Natural killer cell (primary cell): Measurements from ENCODE around the gene UBE2D3. TPM values are rescaled to one million over a fixed set of nuclear protein-coding genes. Genes with fewer than 3 reads are reported as not detected.

Experiments used
- ATAC-seq, 3 donors: fragments of 150-1000 bp in 2 of 3; fragments of 200-7000 bp in 1 of 3; cut with Tn5 transposase; 1 replicate in 1 of 3; 2 replicates in 2 of 3; pipeline ENCODE4 v1.10.0; 2021; ENCODE audit warnings: mild to moderate bottlenecking in 2 of 3, moderate library complexity in 2 of 3
- DNase-seq, 2 donors: peaks; one replicate each; pipeline versions ENCODE4 v3.0.0 to v3.0.0-alpha.2; 2013 to 2021; ENCODE audit warnings: mixed read lengths in 1 of 2
- H3K27ac ChIP-seq: one replicate; pipeline ENCODE4 v1.5.1; 2013; ENCODE audit warnings: mild to moderate bottlenecking, low read length
- H3K27me3 ChIP-seq: one replicate; pipeline ENCODE4 v1.6.1; 2013; ENCODE audit warnings: low read length; ENCODE audit not compliant: control insufficient read depth, insufficient read depth
- H3K36me3 ChIP-seq: one replicate; pipeline ENCODE4 v1.6.1; 2013; ENCODE audit warnings: low read length; ENCODE audit not compliant: control insufficient read depth, insufficient read depth
- H3K4me1 ChIP-seq: one replicate; pipeline ENCODE4 v1.6.1; 2013; ENCODE audit warnings: low read length; ENCODE audit not compliant: control insufficient read depth, insufficient read depth
- H3K4me3 ChIP-seq: one replicate; pipeline ENCODE4 v1.5.1; 2013; ENCODE audit warnings: low read length
- H3K9me3 ChIP-seq: one replicate; pipeline ENCODE4 v1.6.1; 2013; ENCODE audit warnings: low read length; ENCODE audit not compliant: control insufficient read depth, insufficient read depth
- H3K27ac Mint-ChIP-seq, 2 donors: one replicate each; pipeline ENCODE4 v1.8.0; 2022; ENCODE audit warnings: mild to moderate bottlenecking in 2 of 2, mixed read lengths in 2 of 2, moderate library complexity in 1 of 2
- H3K27me3 Mint-ChIP-seq, 2 donors: one replicate each; pipeline ENCODE4 v1.8.0; 2022; ENCODE audit warnings: low read depth in 2 of 2, mixed read lengths in 2 of 2
- H3K36me3 Mint-ChIP-seq: one replicate; pipeline ENCODE4 v1.8.0; 2022; ENCODE audit warnings: mixed read lengths
- H3K4me1 Mint-ChIP-seq, 2 donors: one replicate each; pipeline ENCODE4 v1.8.0; 2022; ENCODE audit warnings: mixed read lengths in 2 of 2
- H3K4me3 Mint-ChIP-seq: one replicate; pipeline ENCODE4 v1.8.0; 2022; ENCODE audit warnings: mild to moderate bottlenecking, moderate library complexity, mixed read lengths
- H3K9me3 Mint-ChIP-seq, 2 donors: one replicate each; pipeline ENCODE4 v1.8.0; 2022; ENCODE audit warnings: mixed read lengths in 2 of 2
- WGBS: methylation state at CpG from one replicate; pipeline ENCODE4 v1.1.7; 2013; ENCODE audit warnings: missing lambda C conversion rate; ENCODE audit not compliant: insufficient coverage; 5-methylcytosine and 5-hydroxymethylcytosine counted together
- intact Hi-C: fragments of 100-400 bp; cut with micrococcal nuclease; formaldehyde crosslinking; loops from one replicate; pipeline ENCODE4 v1.14.2; 2022
- total RNA-seq, 4 donors: library from RNA; stranded (reverse); fragments of 120-200 nt in 1 of 4; gene quantifications; one replicate each; pipeline versions ENCODE4 v1.2.3 to v1.2.4, GENCODE V29; 2013 to 2022
- TF ChIP-seq, protein P1 (sequence below): fragments of 200-600 bp; IDR thresholded peaks from one replicate; pipeline ENCODE4 v1.8.0; 2022; ENCODE audit warnings: antibody characterized with exemption

UBE2D3 gene
- total RNA-seq, 3 donors from 2014 or later (not counting 1 experiment from before 2014, with no cell fraction given) = 527 to 624 (median 529) TPM

DNA sequence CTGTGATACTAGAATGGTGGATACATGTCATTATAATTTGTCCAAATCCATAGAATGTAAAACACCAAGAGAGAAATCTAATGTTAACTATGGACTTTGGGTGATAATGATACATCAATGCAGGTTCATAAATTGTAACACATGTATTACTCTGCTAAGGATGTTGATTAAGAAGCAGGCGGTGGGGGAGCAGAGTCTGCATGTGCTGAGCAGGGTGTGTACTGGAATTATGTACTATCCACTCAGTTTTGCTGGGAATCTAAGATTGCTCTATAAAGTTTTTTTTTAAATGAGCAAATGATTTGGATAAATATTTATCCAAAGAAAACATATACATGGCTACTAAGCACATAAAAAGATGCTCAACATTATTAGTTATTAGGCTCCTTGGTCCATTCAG lies 51.5 kb downstream of the UBE2D3 start:
- H3K9me3 ChIP-seq = no peaks in the 10 kb centered on the region
- intact Hi-C loops = no loop called here
- ATAC-seq (no peak), DNase-seq (no peak)
- Mint-ChIP-seq H3K4me1 (no peaks in the 10 kb centered on the region), H3K9me3 (no peaks in the 10 kb centered on the region), H3K27me3 (peaks cover 0 to 2% of the 10 kb centered on the region in 2 donors), H3K27ac (no peak overlapping the region), H3K4me3 (no peak overlapping the region), H3K36me3 (no peaks in the 10 kb centered on the region)
- WGBS = 100% methylated on average over 1 of the region's 1 CpG
- TF ChIP-seq, protein P1, sequence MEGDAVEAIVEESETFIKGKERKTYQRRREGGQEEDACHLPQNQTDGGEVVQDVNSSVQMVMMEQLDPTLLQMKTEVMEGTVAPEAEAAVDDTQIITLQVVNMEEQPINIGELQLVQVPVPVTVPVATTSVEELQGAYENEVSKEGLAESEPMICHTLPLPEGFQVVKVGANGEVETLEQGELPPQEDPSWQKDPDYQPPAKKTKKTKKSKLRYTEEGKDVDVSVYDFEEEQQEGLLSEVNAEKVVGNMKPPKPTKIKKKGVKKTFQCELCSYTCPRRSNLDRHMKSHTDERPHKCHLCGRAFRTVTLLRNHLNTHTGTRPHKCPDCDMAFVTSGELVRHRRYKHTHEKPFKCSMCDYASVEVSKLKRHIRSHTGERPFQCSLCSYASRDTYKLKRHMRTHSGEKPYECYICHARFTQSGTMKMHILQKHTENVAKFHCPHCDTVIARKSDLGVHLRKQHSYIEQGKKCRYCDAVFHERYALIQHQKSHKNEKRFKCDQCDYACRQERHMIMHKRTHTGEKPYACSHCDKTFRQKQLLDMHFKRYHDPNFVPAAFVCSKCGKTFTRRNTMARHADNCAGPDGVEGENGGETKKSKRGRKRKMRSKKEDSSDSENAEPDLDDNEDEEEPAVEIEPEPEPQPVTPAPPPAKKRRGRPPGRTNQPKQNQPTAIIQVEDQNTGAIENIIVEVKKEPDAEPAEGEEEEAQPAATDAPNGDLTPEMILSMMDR = no peak
- H3K27ac ChIP-seq = no peak overlapping the region
- no peak overlapping the region for H3K4me3 ChIP-seq
- no peaks in the 10 kb centered on the region for H3K4me1 ChIP-seq
- no peaks in the 10 kb centered on the region for H3K27me3 ChIP-seq
- no peaks in the 10 kb centered on the region for H3K36me3 ChIP-seq

DNA sequence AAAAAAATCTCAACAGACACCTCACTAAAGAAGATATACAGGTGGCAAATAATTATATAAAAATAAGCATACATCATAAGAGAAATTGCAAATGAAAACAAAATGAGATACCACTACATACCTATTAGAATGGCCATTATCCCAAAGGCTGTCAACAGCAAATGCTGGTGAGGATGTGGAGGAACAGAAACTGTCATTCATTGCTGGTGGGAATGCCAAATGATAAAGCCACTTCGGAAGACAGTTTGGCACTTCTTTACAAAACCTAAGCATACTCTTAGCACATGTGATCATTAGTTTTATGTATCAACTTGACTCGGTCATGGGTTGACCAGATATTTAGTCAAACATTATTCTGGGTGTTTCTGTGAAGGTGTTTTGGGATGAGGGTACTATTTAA lies 53.1 kb downstream of the UBE2D3 start:
- Mint-ChIP-seq H3K36me3 (no peaks in the 10 kb centered on the region), H3K9me3 (no peaks in the 10 kb centered on the region), H3K4me3 (no peak overlapping the region), H3K4me1 (no peaks in the 10 kb centered on the region), H3K27ac (no peak overlapping the region), H3K27me3 (peaks cover 2 to 10% of the 10 kb centered on the region in 2 donors)
- Histone ChIP-seq H3K4me1 (no peaks in the 10 kb centered on the region), H3K27ac (no peak overlapping the region), H3K27me3 (no peaks in the 10 kb centered on the region), H3K4me3 (no peak overlapping the region), H3K9me3 (no peaks in the 10 kb centered on the region), H3K36me3 (no peaks in the 10 kb centered on the region)
- ATAC-seq = no peak
- WGBS = 68% methylated on average over 2 of the region's 2 CpGs
- intact Hi-C loops = no loop called here
- TF ChIP-seq, protein P1 = no peak
- DNase-seq = no peak

DNA sequence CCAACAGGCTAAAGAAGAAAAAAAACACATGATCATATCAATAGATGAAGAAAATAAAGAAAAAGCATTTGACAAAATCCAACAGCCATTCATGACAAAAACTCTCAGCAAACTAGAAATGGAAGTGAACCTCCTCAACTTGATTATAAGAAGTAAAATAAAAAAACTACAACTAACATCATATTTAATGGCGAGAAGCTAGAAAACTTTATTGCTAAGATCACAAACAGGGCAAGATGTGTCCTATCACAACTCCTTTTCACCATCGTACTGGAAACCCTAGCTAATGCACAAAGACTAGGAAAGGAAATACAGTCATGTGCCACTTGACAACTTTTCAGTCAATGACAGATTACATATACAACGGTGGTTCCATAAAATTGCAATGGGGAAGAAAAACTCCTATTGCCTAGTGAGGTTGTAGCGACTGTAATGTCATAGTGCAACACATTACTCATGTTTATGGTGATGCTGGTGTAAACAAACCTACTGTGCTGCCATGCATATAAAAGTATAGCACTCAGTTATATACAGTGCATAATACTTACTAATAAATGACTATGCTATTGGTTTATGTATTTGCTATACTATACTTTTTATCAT lies 54.5 kb downstream of the UBE2D3 start:
- TF ChIP-seq, protein P1 = no peak
- H3K4me3 Mint-ChIP-seq = no peak overlapping the region
- DNase-seq (no peak), ATAC-seq (no peak)
- Histone ChIP-seq H3K36me3 (no peaks in the 10 kb centered on the region), H3K27ac (no peak overlapping the region), H3K9me3 (no peaks in the 10 kb centered on the region), H3K4me1 (no peaks in the 10 kb centered on the region), H3K27me3 (no peaks in the 10 kb centered on the region), H3K4me3 (no peak overlapping the region)
- WGBS = 70% methylated on average over 3 of the region's 4 CpGs
- no peaks in the 10 kb centered on the region for H3K4me1 Mint-ChIP-seq
- no peak overlapping the region for H3K27ac Mint-ChIP-seq
- intact Hi-C loops = no loop called here
- no peaks in the 10 kb centered on the region for H3K9me3 Mint-ChIP-seq
- H3K36me3 Mint-ChIP-seq = no peaks in the 10 kb centered on the region
- peaks cover 0 to 10% of the 10 kb centered on the region in 2 donors for H3K27me3 Mint-ChIP-seq

DNA sequence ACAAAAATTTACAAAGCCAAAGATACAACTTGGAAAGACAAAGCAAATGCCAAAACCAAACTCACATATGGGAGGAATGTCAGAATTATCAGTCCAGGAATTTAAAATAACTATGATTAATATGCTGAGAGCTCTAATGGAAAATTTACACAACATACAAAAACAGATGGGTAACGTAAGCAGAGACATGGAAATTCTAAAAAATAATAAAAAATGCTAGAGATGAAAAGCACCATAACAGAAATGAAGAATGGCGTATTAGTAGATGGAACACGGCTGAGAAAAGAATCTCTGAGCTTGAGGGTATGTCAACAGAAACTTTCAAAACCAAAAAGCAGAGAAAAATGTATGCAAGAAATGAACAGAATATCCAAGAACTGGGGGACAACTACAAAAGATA lies 62.5 kb downstream of the UBE2D3 start:
- TF ChIP-seq, protein P1 = no peak

More for the DNA sequence above, 62.5 kb downstream of the UBE2D3 start:
- no peaks in the 10 kb centered on the region for H3K9me3 ChIP-seq
- H3K27me3 ChIP-seq = no peaks in the 10 kb centered on the region
- H3K4me3 Mint-ChIP-seq = no peak overlapping the region
- H3K36me3 ChIP-seq = no peaks in the 10 kb centered on the region
- H3K4me3 ChIP-seq = no peak overlapping the region
- peaks cover 14% of the 10 kb centered on the region in 2 donors for H3K4me1 Mint-ChIP-seq
- 96% methylated on average over 3 of the region's 3 CpGs for WGBS
- H3K27me3 Mint-ChIP-seq = peaks cover 3 to 9% of the 10 kb centered on the region in 2 donors
- peaks cover 10% of the 10 kb centered on the region for H3K4me1 ChIP-seq
- intact Hi-C loops = no loop called here
- ATAC-seq (no peak), DNase-seq (no peak)
- no peaks in the 10 kb centered on the region for H3K36me3 Mint-ChIP-seq
- no peaks in the 10 kb centered on the region for H3K9me3 Mint-ChIP-seq
- no peak overlapping the region for H3K27ac ChIP-seq
- H3K27ac Mint-ChIP-seq = no peak overlapping the region
